HG02981 (cell line): Measurements from ENCODE around the gene FAM120B.
A peak's percentile ranks its signal among the peaks of the same experiment; 100 is the strongest.

Experiments
- ATAC-seq: cut with Tn5 transposase; IDR thresholded peaks from one replicate; pipeline ENCODE4 v1.9.1; 2021; ENCODE audit warnings: mild to moderate bottlenecking, moderate library complexity; ENCODE audit not compliant: unreplicated experiment

FAM120B gene

DNA sequence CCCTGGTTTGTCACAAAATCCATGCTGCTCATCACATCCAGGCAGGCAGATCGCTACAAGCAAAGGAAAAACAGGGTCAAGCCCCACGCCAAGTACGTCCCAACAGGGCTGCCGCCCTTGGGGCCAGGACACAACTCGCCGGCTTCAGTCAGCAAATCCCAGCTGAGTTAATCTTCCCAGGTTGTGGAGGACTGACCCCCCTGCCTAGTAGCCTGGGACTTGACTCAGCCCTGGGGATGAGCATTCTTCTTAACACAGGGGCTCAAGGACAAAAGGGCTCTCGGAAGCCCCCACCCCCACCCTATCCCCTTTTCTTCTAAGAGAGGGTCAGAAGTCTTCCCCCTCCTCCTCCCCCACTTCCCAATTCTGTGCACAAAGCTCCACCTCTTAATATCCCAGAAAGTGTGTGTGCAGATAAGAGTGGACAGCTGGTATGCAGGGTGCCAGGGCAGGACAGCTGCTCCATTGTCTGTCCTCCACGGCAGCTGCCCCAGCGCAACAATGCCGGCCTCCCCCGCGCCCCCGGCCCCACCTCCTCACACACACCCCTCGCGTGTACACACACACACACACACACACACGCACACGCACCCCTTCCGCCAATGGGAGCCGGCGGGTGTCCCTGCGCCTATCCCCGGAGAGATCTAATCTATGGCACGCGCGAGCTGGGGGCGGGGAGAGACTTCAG is 20.2 kb upstream of the FAM120B start:
- no peak for ATAC-seq

DNA sequence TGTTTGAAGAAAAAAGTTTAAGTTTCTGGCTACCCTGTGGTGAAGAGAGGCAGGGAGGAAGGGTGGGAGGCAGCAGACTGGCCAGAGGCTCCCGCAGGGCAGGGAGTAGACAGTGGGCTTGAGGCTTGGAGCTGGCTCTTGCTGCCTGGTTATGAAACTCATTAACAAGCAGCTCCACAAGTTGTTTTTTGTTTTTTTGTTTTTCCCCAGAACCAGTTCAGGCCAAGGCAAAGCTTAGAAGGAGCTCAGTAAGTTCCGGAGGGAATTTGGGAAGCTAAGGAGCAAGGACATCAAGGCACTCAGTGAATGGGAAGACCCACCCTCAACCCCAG is 19.7 kb upstream of the FAM120B start:
- no peak for ATAC-seq

DNA sequence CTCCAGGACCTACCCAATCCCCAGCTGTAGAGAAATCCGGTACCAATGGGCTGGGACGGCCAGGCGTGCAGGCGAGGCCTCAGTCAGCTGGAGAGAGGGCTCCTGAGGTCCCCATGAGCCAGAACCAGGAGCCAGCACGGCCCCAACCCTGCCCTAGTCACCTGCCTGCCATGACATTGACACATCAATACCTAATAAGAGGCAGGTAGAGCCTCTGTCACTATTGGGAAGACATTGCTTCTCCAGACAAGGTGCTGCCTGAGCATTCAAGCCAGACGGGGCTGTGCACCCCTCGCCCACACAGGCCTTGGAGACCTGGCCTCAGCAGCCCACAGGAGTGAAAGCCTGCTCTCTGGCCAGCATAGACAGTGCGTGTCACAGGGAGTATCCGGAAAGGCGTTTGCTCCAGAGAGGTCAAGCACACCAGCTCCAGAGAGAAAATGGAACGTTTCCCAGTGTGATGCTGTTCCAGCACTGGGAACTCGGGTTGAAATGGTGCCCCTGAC is 19.1 kb upstream of the FAM120B start:
- ATAC-seq = no peak

DNA sequence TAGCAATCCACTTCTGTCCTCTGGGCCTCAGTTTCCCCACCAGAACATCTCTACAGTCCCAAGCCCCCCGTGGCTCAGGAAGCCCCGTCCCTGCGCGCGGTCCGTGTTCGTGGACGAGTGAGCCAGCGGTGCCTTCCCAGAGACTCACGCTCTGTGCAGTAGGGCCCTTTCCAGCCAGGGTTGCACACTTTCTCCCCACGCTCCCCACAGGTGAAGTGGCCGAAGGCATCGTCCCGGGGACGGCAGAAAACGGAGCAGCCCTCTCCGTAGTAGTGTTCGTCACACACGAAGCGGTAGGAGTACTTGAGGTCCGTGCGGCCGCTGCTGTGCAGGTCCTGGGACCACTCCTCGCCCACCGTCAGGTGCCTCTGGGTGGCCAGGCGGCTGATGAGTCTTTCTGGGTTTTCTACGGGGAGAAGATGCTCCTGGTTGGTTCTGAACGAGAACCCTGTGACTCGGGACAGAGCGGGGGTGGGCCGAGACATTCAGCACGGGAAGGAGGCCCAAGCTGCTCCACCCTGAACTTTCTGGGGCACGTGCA is 18.4 kb upstream of the FAM120B start:
- ATAC-seq = no peak

DNA sequence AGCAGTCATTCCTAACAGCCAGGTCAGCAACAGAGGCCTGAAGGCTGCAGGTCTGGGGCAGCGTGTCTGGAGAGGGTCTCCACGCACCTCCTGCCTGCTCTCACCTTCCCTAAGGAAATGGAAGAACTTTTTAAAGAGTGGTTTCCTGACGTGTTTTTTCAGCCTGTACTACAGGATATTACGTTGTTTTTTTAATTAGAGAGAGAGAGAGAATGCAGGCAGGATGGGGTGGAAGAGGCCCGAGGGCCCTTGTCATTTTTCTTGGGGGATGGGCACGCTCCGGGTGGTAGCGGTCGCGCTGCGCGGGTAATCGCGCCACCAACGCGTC is 17.7 kb upstream of the FAM120B start:
- no peak for ATAC-seq

DNA sequence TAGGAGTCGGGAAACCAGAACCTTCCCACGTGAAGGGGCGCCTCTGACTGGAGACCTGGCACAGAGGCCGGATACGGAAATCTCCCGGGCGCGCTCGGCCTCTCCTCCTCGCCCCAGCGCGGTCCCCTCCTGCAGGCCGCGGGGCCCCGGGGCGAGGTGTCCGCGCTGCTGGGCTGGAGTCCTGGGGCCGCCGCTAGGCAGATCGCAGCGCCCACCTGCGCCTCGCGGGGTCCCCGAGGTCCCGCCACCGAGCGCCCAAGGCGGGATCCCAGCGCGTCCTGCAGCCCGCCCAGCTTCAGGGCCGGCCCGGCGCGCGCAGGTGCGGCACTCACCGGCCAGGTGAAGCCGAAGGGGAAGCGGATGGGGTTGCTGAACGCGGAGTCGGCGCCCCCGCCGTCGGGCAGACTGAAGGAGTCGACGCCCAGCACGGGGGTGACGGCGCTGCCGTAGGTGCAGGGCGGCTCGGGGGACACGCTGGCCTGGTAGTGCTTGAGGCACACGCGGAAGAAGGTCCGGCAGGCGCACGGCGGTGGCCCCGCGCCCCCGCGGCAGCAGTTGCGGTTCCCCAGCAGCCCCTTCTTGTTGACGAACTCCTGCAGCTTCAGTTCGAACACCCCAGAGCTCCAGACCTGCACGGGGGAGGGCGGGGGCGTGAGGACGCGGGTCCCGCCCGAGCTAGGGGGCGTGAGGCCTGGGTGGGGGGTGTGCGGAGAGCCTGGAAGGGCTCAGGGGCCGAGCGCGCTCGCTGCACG is 17.2 kb upstream of the FAM120B start:
- no peak for ATAC-seq

DNA sequence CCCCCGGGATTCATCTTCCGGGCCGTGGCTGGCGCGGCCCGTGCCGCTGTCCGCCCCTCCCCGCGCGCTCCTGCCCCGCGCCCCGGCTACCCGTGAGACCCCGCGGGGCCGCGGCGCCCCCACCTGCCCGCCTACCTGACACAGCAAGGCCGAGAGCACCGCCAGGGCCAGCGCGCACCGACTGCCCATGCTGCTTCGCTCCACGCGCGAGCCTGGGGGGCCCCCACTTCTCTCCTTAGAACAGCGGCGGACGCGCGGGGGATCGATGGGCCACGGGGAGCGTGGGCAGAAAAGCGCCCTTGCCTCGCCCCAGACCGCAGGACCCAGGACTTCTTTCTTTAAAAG is 16.6 kb upstream of the FAM120B start:
- no peak for ATAC-seq

DNA sequence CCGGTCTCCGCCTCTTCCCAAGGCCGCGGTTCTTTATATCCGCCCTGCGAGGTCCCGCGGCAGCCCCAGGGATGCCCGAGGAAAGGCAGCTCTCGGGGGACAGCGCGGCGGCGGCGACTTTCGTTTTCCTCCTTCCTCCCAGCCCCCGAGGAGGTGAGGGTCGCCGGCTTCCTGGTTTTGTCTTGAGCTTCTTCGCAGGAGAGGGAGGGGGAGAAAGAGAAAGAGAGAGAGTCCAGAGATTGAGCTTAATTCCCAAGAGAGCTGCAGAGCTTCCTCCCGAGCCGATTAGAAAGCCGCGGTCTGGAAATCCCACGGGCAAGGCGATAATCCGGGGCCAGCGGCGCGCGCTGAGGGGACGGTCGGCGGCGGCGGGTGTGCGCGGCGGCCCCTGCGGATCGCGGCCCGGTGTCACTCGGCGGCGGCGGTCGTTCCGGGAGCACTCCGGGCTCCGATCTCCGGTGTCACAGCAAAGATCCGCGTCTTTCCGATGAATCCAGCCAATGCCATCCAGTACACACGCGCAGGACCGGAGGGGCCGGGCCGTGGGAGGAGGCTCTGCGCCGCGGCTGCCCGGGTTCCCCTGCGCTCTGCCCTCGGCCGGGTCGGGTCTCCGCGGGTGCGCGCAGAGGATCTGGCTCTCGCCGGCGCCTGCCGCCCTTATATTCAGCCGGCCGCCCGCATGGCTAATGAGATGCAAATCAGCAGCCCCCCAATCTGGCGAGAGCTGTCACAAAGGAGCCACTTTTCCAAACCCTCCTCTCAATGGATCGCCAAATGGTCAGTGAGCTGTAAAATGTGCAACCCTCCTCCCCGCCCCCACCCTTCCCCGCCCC is 16.0 kb upstream of the FAM120B start, which contains the start of gene DLL1:
Gene DLL1, minus strand, starts transcription at position 783 of the 833 bp plus-strand sequence. CDS start 939 bp downstream, outside the sequence.
- no peak for ATAC-seq

DNA sequence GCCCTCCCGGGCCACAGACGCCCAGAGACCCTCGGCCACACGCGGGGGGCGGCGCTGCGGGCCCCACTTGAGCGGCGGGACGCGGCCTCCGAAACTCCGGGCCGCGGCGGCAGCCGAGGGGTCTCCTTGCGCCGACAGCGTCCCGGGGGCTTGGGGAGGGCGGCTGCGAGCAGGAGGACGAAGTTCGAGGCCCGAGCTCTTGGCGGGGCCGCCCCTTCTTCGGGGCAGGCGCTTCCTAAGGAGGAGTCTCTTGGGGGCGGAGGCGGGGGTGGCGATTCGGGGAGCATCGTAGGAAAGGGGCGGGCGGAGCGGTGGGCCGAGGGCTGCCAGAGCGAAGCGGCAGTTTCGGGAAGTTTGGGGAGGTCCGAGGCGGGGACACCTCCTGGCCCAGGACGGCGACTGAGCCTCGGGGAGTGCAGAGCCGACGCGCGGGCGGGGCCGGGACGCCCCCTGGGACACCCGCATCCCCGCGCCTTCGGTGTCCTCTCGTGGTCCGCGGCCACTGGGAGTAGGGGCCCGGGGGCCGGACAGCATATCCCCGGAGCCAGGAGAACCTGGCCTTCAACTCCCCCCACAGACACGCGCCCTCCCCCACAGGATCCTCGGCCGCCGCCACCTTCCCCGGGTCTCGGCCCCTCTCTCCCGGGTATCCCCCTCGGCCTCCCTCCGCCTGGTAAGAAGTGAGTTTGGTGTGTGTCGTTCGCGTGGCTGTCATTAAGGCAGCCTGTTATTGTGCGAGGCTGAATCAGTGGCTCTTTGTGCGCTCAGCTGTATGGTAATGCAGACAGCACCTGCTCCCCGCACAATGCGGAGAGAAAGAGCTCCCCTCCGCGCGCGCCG is 15.1 kb upstream of the FAM120B start:
- ATAC-seq = peak; percentile 30

DNA sequence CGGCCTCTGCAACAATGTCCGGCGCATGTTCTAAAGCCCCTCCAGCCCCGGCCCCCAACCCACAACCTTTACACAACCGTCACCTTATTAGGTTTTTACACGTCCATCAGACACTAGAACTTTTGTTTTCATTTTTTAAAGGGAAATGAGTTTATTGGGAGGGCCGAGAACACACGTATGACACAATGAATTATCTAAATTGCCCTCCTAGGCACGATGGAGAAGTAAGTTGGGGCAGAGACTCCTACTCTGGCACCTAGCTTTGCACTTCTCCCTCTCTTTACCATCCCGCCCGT is 14.5 kb upstream of the FAM120B start:
- no peak for ATAC-seq

DNA sequence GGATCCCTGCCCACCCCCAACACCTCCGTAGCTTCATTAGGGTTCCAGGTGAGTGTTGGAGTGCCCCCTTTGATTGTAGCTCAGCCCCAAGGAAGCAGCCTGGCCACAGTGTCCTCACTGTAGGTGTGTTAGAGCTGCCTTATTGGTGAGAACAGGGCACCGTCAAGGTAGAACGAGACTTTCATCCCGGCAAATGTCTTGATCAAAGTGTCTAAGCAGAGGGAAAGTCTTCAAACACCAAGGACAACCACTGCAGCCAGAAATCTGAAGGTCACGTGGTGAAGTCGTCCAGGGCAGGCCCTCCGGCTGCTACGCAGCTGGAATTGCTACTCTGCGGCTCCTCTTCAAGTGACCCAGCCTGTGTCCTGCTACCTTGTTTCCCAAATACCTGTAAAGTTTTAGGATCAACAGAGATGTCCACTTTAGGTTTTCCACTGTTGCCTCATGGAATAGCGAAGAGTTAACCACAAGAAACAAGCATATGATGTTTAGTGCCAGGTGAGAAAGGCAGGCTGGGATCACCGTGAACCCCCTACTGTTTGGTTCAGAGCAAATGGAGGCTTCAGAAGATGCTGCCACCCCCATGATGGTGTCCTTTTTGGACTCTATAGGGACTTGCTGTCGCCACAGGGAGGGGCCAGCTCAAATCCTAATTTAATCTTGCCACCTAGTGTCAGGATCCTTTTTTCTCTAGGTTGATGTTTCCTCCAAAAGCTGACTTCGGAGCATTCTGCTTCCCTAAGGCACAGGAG is 14.0 kb upstream of the FAM120B start:
- ATAC-seq = no peak

DNA sequence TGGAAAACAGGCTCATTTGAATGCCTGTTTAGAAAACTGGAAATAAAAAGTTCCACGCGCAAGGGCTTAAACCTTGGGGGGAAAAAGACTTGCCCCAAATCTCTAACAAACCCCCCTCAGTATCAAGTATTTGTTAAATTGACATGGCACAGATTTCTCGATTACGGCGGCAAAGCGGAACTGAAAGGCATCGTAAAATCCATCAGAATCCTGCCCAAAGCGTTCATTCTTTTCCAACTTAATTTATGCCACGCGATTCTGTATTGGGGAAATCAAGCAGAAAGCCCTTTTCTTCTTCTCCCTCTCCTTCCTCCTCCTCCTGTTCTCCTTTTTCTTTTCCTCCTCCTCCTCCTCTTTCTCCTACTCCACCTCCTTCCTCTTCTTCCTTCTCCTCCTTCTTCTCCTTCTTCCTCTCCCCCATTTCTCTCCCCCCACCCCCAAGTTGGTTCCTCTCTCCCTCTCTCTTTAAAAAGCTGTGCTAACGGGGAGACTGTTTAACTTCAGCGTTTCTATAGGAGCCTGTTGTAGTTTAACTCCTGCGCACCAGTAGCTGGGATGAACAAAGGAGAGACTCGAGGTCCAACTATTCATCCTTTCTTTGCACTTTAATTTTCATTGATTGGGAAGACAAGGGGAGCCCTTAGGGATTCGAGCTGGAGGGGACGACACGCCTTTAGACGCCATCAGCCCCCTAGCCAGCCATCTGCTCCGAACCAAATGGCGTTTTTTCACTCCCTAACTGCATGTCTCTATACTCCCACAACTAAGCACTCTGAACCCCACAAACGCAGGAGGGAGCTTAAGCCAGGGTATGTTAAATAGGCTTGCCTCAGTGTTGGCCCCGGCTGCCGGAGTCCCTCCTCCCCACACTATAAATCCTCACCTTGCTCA is 13.0 kb upstream of the FAM120B start:
- ATAC-seq = no peak

DNA sequence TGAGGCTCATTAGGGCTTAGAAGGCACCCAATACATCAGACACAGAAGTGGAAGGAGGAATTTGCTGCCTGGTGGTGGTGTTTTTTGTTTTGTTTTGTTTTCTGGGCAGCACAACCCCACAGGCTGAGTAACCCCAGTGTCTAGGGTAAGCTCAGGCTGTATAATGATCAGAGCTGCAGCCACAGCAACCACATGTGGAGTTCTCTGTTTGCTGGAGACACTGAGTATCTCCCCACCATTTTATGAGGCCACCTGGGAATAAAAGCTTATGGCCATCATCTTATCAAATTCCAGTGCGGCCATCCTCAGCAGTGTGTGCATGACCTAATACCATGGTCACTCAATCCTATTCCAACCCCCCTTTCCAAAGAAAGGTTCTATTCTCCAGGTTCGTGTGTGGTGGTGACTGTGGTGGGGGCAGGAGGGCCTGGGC is 12.2 kb upstream of the FAM120B start:
- no peak for ATAC-seq

DNA sequence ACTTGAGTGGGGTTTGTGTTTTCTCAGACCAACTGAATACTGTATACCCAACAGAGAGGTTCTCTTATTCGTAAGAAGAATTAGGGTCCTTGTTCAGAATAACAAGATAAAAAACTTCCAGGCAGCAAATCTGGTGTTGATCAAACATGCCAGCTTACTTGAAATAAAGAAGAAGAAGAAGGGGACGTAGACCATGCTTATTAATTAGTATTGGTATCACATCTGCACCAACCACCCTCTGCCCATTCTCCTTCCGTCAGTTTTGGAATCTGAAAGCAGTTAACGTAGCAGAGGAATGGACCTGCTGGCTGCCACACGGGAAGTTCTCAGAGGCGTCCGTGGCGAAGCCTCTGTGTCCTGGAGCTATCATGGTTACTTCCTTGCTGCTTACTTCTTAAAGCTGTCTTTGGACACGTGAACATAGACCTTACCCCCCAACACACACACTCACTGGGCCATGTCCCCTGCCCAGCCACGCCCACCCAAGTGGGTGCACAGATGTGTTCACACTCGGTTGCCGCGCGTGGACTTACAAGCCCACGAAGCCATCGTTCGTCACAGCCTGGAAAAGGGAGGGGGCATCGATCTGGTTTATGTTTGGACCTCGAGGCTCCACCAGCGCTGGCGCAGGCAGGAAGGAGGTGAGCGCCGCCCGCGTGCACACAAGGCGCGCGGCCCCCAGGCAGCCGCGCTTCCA is 11.6 kb upstream of the FAM120B start:
- peak; percentile 5 for ATAC-seq

DNA sequence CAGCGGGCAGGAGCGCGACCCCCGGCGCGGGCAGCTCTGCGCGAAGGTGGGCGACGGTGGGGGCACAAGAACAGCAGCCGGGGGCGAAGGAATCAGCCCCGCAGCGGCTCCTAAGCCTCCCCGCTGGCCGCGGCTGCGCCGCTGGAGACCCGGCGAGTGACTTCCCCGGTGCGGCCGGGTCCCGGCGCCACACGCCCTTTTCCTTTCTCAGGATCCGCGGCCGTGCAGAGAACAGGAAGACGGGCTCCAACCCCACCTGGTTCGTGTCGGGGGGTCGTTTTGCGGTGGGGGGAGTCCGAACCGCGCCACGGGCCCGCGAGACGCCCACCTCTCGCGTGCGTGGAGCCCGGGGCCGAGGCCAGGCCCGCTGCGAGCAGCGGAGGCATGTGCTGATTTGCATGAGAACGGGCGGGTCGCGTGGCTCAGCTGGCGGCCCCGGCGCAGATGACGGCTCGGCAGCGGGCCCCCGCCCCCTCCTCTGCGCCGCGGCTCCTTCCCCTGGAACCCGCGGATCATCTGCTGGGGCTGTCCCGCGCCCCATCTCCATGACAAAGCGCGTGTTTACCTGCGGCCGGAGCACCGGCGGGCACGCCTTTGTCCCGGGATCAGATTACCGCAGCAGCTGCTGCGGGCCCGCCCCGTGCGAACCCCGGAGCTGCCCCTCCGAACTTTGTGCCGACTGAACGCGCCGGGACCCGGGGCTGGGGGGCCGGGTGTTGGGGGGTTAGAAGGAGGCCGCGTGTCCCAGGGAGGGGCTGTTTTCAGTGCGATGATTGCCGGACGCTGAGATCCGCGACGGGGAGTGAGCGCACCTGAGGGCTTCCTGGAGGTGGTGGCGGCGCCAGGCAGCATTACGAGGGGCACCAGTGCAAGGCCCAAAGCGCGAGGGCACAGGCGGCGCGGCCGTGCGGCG is 10.8 kb upstream of the FAM120B start:
- peak; percentile 52 for ATAC-seq

DNA sequence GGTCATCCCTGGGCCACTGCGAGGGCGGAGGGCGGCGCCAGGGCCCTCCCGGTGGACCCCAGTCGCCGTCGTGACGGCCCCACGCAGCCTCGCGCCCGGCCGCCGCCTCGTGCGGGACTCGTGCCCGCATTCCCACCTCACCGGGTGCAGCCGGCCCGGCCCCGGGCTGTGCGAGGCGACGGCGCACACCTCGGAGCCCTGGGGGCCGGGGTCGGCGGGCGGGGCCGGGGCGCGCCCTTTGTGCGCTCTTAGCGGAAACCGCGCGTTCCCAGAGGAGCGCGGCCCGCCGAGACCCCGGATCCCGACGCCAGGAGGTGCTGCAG is 10.2 kb upstream of the FAM120B start:
- ATAC-seq = no peak

DNA sequence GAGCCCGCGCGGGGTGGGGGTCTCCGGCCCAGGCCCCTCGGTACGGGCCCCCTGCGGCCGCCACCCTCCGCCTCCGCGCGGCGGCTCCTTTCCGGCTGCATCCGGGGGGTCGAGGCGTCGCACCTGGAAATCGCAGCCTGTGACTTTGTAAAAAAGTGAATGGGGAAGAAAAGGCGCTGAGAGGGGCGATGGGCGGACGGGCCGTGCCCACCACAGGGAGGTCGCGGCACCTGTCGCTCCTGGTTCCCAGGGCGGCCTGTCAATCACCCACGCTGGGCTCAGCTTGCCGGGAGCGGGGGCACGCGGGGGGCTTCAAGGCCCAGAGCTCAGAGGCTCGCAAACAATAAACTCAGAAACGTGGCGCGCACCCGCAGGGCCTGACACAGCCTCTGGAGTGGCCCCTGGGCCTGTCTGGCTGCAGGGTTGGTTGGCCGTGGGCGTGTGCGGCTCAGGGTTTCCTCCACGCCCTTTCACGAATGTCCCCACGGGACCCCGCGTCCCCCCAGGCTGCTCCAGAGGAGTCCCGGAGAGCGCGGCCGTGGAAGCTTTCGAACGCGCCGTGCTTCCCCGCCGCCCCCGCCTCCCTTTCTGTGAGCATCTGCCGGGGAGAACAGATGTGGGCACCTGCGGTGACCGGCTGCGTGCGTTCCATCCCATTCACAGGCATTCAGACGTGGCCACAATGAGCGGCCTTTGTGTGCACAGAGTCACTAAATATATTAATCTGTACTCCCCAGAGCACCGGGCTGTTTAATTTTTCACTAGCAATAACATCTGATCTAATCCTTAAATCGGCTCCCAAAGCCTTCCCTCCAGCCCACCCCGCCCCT is 9.6 kb upstream of the FAM120B start:
- ATAC-seq = no peak
